ENCODE data around the gene LITAFD. TPM values are rescaled to one million over a fixed set of nuclear protein-coding genes. Genes with fewer than 3 reads are reported as not detected.

LITAFD gene
- total and polyA plus RNA-seq, 12 donors = not detected

GRCh38 chr16:8892101-8892575 is 10.0 kb downstream of the LITAFD start:
- DNase-seq = no peak
- TF ChIP-seq, protein P1, sequence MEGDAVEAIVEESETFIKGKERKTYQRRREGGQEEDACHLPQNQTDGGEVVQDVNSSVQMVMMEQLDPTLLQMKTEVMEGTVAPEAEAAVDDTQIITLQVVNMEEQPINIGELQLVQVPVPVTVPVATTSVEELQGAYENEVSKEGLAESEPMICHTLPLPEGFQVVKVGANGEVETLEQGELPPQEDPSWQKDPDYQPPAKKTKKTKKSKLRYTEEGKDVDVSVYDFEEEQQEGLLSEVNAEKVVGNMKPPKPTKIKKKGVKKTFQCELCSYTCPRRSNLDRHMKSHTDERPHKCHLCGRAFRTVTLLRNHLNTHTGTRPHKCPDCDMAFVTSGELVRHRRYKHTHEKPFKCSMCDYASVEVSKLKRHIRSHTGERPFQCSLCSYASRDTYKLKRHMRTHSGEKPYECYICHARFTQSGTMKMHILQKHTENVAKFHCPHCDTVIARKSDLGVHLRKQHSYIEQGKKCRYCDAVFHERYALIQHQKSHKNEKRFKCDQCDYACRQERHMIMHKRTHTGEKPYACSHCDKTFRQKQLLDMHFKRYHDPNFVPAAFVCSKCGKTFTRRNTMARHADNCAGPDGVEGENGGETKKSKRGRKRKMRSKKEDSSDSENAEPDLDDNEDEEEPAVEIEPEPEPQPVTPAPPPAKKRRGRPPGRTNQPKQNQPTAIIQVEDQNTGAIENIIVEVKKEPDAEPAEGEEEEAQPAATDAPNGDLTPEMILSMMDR (IDR thresholded peaks at IDR 0.05) = no peak
- H3K4me3 ChIP-seq = no peak overlapping the region
- H3K4me1 ChIP-seq = peaks cover 0 to 31% (median 13%) of the 10 kb centered on the region in 9 donors
- no peaks in the 10 kb centered on the region for H3K9me3 ChIP-seq
- 75 to 78% methylated on average over 16 of the region's 16 CpGs for WGBS, 2 donors
- H3K27ac ChIP-seq = no peak overlapping the region
- peaks cover 0 to 81% (median 59%) of the 10 kb centered on the region in 9 donors for H3K36me3 ChIP-seq
- ATAC-seq = peak in 1 of 8 donors; percentile 29
- intact Hi-C loops (cut with DNase I) = no loop called here
- no peaks in the 10 kb centered on the region for H3K27me3 ChIP-seq

DNA sequence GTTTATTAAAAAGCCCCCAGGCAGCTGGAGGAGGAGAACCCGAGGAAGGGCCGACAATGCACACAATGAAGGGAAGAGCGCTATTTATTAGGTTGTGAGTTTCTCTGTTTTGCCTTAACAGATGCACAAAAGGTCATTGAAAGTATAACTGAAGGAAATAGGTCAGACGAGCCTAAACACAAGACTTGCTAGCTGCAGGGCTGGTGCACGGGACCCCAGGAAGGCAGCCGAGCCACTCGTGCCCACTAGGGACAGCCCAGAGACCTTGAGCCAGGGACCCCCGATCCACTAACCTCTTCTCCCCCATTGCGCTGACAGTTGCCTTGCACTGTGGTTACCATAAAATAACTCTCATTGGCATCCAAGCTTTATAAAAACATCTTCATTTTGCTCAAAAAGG is 11.3 kb downstream of the LITAFD start:
- ATAC-seq = no peak
- TF ChIP-seq, protein P1 (IDR thresholded peaks at IDR 0.05) = no peak
- H3K27me3 ChIP-seq = no peaks in the 10 kb centered on the region
- no peaks in the 10 kb centered on the region for H3K9me3 ChIP-seq
- H3K4me3 ChIP-seq = no peak overlapping the region
- peaks cover 0 to 94% (median 70%) of the 10 kb centered on the region in 9 donors for H3K36me3 ChIP-seq
- no peak overlapping the region for H3K27ac ChIP-seq
- H3K4me1 ChIP-seq = peaks cover 0 to 21% (median 4%) of the 10 kb centered on the region in 9 donors
- no peak for DNase-seq
- WGBS, 2 donors = 77 to 78% methylated on average over 9 of the region's 9 CpGs
- intact Hi-C loops (cut with DNase I) = no loop called here

- WGBS, 2 donors = 85 to 89% methylated on average over 14 of the region's 14 CpGs
- no peak for DNase-seq
- TF ChIP-seq, protein P1 (IDR thresholded peaks at IDR 0.05) = no peak
- intact Hi-C loops (cut with DNase I) = no loop called here
- Histone ChIP-seq H3K27me3 (no peaks in the 10 kb centered on the region), H3K36me3 (peaks cover under 1 to 100% (median 77%) of the 10 kb centered on the region in 9 donors), H3K9me3 (no peaks in the 10 kb centered on the region), H3K4me3 (no peak overlapping the region), H3K27ac (no peak overlapping the region), H3K4me1 (peaks cover 0 to 21% (median 3%) of the 10 kb centered on the region in 9 donors)
- ATAC-seq = no peak
Observed at GRCh38 chr16:8893976-8894690, 12.0 kb downstream of the LITAFD start.

- intact Hi-C loops (cut with DNase I) = loop anchor here in 1 of 10 donors (5.0 kb wide), 1 partner anchor 233 kb away; no protein-coding TSS in a partner anchor
- H3K36me3 ChIP-seq = peaks cover 3 to 100% (median 78%) of the 10 kb centered on the region in 9 donors
Observed at GRCh38 chr16:8894736-8895334, 12.7 kb downstream of the LITAFD start.

More at GRCh38 chr16:8894736-8895334, 12.7 kb downstream of the LITAFD start:
- H3K4me1 ChIP-seq = peaks cover 0 to 21% (median 3%) of the 10 kb centered on the region in 9 donors
- ATAC-seq (no peak), DNase-seq (no peak)
- TF ChIP-seq, protein P1 (IDR thresholded peaks at IDR 0.05) = no peak
- H3K4me3 ChIP-seq = no peak overlapping the region
- no peaks in the 10 kb centered on the region for H3K27me3 ChIP-seq
- no peaks in the 10 kb centered on the region for H3K9me3 ChIP-seq
- no peak overlapping the region for H3K27ac ChIP-seq
- WGBS, 2 donors = 95 to 96% methylated on average over 21 of the region's 21 CpGs
